ENCODE results near the gene CYB5A. TPM values are rescaled to one million over a fixed set of nuclear protein-coding genes. Genes with fewer than 3 reads are reported as not detected.

CYB5A gene
- total RNA-seq, 4 donors from 2014 or later = 34.0 to 236 (median 173) TPM

DNA sequence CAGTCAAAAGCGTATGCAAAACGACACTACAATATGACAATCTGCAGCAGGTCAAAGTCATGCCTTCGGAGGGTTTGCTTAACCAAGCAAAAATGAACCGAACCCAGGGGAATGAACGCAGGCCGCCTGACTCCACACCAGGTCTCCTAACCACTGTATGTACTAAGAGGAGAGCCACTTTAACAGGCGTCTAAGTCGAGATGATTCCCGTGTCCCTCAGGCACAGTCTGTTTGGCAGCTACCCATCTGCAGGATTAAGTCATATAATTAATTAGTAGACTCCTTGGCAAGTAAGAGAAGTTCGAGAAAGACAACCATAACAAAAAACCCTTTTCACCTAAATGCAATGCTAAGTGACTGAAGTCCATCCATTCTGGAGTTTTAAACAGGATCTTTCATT is 15.2 kb downstream of the CYB5A start:
- H3K27me3 ChIP-seq = no peaks in the 10 kb centered on the region
- in situ Hi-C loops (cut with MboI; ENCODE audit: low pct_ligation_motif_present in 1 of 4, low pct_unique_long_range_greater_than_20kb in 1 of 4, low sequenced_read_pairs in 3 of 4) = no loop called here
- intact Hi-C loops (cut with DNase I; ENCODE audit: low total_unique reads) = no loop called here
- no peaks in the 10 kb centered on the region for H3K36me3 ChIP-seq
- no peak overlapping the region for H3K27ac ChIP-seq
- DNase-seq = no peak
- no peak overlapping the region for H3K4me3 ChIP-seq
- 83% methylated on average over 10 of the region's 10 CpGs; no CpG with 5 or more reads in 1 of the 2 donors for WGBS, 2 donors (ENCODE audit: low coverage in 1 of 2)
- H3K9me3 ChIP-seq = no peaks in the 10 kb centered on the region
- peaks cover 5 to 20% (median 7%) of the 10 kb centered on the region in 4 donors for H3K4me1 ChIP-seq
- TF ChIP-seq EP300 (IDR thresholded peaks at IDR 0.05; ENCODE audit: low read depth) (no peak), CTCF (IDR thresholded peaks at IDR 0.05) (no peak), POLR2A (IDR thresholded peaks at IDR 0.05) (no peak), POLR2AphosphoS5 (IDR thresholded peaks at IDR 0.05) (no peak)

DNA sequence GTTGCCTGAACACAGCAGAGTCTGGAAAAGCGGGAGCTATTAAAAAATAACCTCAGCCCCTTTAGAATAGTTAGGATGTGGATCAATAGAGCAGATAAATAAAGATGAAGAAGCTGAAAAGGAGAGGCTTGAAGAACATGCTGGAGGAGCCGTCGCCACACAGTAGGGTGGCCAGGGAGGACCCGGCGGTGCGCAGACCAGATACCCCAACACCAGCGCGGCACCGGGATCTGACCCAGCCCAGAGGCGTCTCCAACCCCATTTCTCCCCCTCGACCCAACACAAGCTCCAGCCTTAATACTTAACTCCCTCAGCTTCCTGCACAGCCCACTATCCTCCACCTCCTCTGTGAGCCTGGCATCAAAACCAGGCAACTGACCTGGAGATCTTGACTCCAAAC is 16.0 kb downstream of the CYB5A start:
- 69 to 88% methylated on average over 5 to 11 of the region's 11 CpGs for WGBS, 2 donors (ENCODE audit: low coverage in 1 of 2)
- H3K4me1 ChIP-seq = peaks cover 0 to 12% (median 0%) of the 10 kb centered on the region in 4 donors
- TF ChIP-seq EP300 (IDR thresholded peaks at IDR 0.05; ENCODE audit: low read depth) (no peak), CTCF (IDR thresholded peaks at IDR 0.05) (no peak), POLR2AphosphoS5 (IDR thresholded peaks at IDR 0.05) (no peak), POLR2A (IDR thresholded peaks at IDR 0.05) (no peak)
- intact Hi-C loops (cut with DNase I; ENCODE audit: low total_unique reads) = no loop called here
- no peak overlapping the region for H3K27ac ChIP-seq
- H3K4me3 ChIP-seq = no peak overlapping the region
- in situ Hi-C loops (cut with MboI; ENCODE audit: low pct_ligation_motif_present in 1 of 4, low pct_unique_long_range_greater_than_20kb in 1 of 4, low sequenced_read_pairs in 3 of 4) = no loop called here
- no peaks in the 10 kb centered on the region for H3K27me3 ChIP-seq
- no peaks in the 10 kb centered on the region for H3K9me3 ChIP-seq
- H3K36me3 ChIP-seq = no peaks in the 10 kb centered on the region
- DNase-seq = no peak

DNA sequence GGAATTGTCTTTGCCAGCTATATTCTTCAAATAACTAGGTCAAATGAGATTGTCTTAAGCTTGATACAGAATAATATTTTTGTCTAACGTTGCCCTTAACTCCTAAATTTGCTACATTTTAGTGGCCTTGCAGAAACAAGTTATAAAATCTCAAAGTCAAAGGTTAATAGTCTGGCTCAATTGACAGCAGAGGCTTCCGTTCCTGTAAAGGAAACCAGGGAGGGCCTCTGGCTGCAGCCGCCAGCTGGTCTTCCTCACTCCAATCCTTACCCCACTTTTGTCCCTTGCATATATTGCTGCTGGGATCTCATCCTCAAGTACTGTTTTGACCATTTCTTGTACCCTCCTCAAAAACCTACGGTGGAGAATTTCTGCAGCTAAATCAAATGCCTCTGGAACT is 17.1 kb downstream of the CYB5A start:
- Histone ChIP-seq H3K27me3 (no peaks in the 10 kb centered on the region), H3K36me3 (no peaks in the 10 kb centered on the region), H3K27ac (no peak overlapping the region), H3K9me3 (no peaks in the 10 kb centered on the region), H3K4me1 (peaks cover 0 to 12% (median 0%) of the 10 kb centered on the region in 4 donors), H3K4me3 (no peak overlapping the region)
- 61 to 71% methylated on average over 4 of the region's 4 CpGs for whole genome bisulfite sequencing, 2 donors (ENCODE audit: low coverage in 1 of 2)
- in situ Hi-C loops (cut with MboI; ENCODE audit: low pct_ligation_motif_present in 1 of 4, low pct_unique_long_range_greater_than_20kb in 1 of 4, low sequenced_read_pairs in 3 of 4) (no loop called here), intact Hi-C loops (cut with DNase I; ENCODE audit: low total_unique reads) (no loop called here)
- no peak for TF ChIP-seq POLR2AphosphoS5 (IDR thresholded peaks at IDR 0.05)
- TF ChIP-seq POLR2A (IDR thresholded peaks at IDR 0.05) = no peak
- TF ChIP-seq EP300 (IDR thresholded peaks at IDR 0.05; ENCODE audit: low read depth) = no peak
- TF ChIP-seq CTCF (IDR thresholded peaks at IDR 0.05) = no peak
- DNase-seq = no peak

GRCh38 chr18:74273394-74273793 is 18.4 kb downstream of the CYB5A start:
- H3K9me3 ChIP-seq = no peaks in the 10 kb centered on the region
- in situ Hi-C loops (cut with MboI; ENCODE audit: low pct_ligation_motif_present in 1 of 4, low pct_unique_long_range_greater_than_20kb in 1 of 4, low sequenced_read_pairs in 3 of 4) (no loop called here), intact Hi-C loops (cut with DNase I; ENCODE audit: low total_unique reads) (no loop called here)
- no peak for DNase-seq
- no peak overlapping the region for H3K27ac ChIP-seq
- H3K27me3 ChIP-seq = no peaks in the 10 kb centered on the region
- H3K4me1 ChIP-seq = peaks cover 0 to 19% (median 0%) of the 10 kb centered on the region in 4 donors
- WGBS, 2 donors (ENCODE audit: low coverage in 1 of 2) = 70 to 84% methylated on average over 2 to 3 of the region's 3 CpGs
- H3K36me3 ChIP-seq = no peaks in the 10 kb centered on the region
- no peak overlapping the region for H3K4me3 ChIP-seq
- TF ChIP-seq POLR2AphosphoS5 (IDR thresholded peaks at IDR 0.05) = no peak
- no peak for TF ChIP-seq EP300 (IDR thresholded peaks at IDR 0.05; ENCODE audit: low read depth)
- no peak for TF ChIP-seq POLR2A (IDR thresholded peaks at IDR 0.05)
- TF ChIP-seq CTCF (IDR thresholded peaks at IDR 0.05) = no peak
